GM23338 (cell line): Measurements from ENCODE around the gene KEAP1. TPM values are rescaled to one million over a fixed set of nuclear protein-coding genes. Genes with fewer than 3 reads are reported as not detected.
A peak's percentile ranks its signal among the peaks of the same experiment; 100 is the strongest.
"Not testable (repeated sequence)": the region's sequence is repeated elsewhere in the genome, so short reads cannot be mapped to it uniquely, and the experiment has no call there.

Experiments used
- ATAC-seq: fragments of 200-7000 bp; cut with Tn5 transposase; 3 replicates; pipeline ENCODE4 v1.9.1; 2020
- DNase-seq: peaks from one replicate; pipeline ENCODE4 v3.0.0-alpha.2; 2015; ENCODE audit warnings: low spot score
- H2AFZ ChIP-seq: fragments of 200-600 bp; sonication (generic); 2 replicates; pipeline ENCODE4 v1.8.0; 2016; ENCODE audit warnings: antibody characterized with exemption, mild to moderate bottlenecking, moderate library complexity
- H3F3A ChIP-seq: fragments of 200-600 bp; sonication (generic); replicated peaks from 2 replicates; pipeline ENCODE4 v1.8.0; 2017; ENCODE audit warnings: antibody characterized with exemption, mixed run types, low read depth
- H3K27ac ChIP-seq: fragments of 200-600 bp; sonication (generic); 2 replicates; pipeline ENCODE4 v1.6.1; 2016; ENCODE audit warnings: low read depth
- H3K27me3 ChIP-seq: fragments of 200-600 bp; sonication (generic); 2 replicates; pipeline ENCODE4 v1.8.0; 2016; ENCODE audit warnings: mild to moderate bottlenecking, mixed run types, moderate library complexity; ENCODE audit not compliant: insufficient read depth
- H3K36me3 ChIP-seq: fragments of 200-600 bp; sonication (generic); 2 replicates; pipeline ENCODE4 v1.8.0; 2016; ENCODE audit warnings: mild to moderate bottlenecking; ENCODE audit not compliant: insufficient read depth
- H3K4me1 ChIP-seq: fragments of 200-600 bp; sonication (generic); 2 replicates; pipeline ENCODE4 v1.8.0; 2016; ENCODE audit warnings: mild to moderate bottlenecking, moderate library complexity; ENCODE audit not compliant: insufficient read depth
- H3K4me2 ChIP-seq: fragments of 200-600 bp; sonication (generic); 2 replicates; pipeline ENCODE4 v1.7.1; 2017; ENCODE audit warnings: mixed run types
- H3K4me3 ChIP-seq: fragments of 200-600 bp; sonication (generic); 2 replicates; pipeline ENCODE4 v1.6.1; 2016; ENCODE audit warnings: mixed run types
- H3K79me2 ChIP-seq: fragments of 200-600 bp; sonication (generic); replicated peaks from 2 replicates; pipeline ENCODE4 v1.8.0; 2017; ENCODE audit warnings: mild to moderate bottlenecking; ENCODE audit not compliant: insufficient read depth
- H3K9me2 ChIP-seq: fragments of 200-600 bp; sonication (generic); 2 replicates; pipeline ENCODE4 v1.8.0; 2017; ENCODE audit not compliant: insufficient read depth
- H4K20me1 ChIP-seq: fragments of 200-600 bp; sonication (generic); replicated peaks from 2 replicates; pipeline ENCODE4 v1.8.0; 2017; ENCODE audit warnings: mild to moderate bottlenecking; ENCODE audit not compliant: insufficient read depth
- H3K27ac Mint-ChIP-seq: 2 replicates; pipeline ENCODE4 v1.8.0; 2020; ENCODE audit warnings: inconsistent platforms, mild to moderate bottlenecking, moderate library complexity, mixed read lengths
- H3K27me3 Mint-ChIP-seq: 3 replicates; pipeline ENCODE4 v1.8.0; 2022; ENCODE audit warnings: low read depth, mild to moderate bottlenecking, moderate library complexity, mixed read lengths, inconsistent platforms; ENCODE audit not compliant: insufficient read depth, poor library complexity
- H3K36me3 Mint-ChIP-seq: 3 replicates; pipeline ENCODE4 v1.8.0; 2021; ENCODE audit warnings: low read depth, mild to moderate bottlenecking, inconsistent platforms, moderate library complexity, mixed read lengths
- H3K4me1 Mint-ChIP-seq: 3 replicates; pipeline ENCODE4 v1.8.0; 2020; ENCODE audit warnings: mild to moderate bottlenecking, inconsistent platforms, mixed read lengths
- H3K4me3 Mint-ChIP-seq: 3 replicates; pipeline ENCODE4 v1.8.0; 2021; ENCODE audit warnings: moderate library complexity, mild to moderate bottlenecking, inconsistent platforms, mixed read lengths
- H3K9me3 Mint-ChIP-seq: 3 replicates; pipeline ENCODE4 v1.8.0; 2020; ENCODE audit warnings: moderate library complexity, mild to moderate bottlenecking, inconsistent platforms, mixed read lengths
- CREB1 ChIP-seq: fragments of 250-450 bp; sonication (Bioruptor Pico); IDR thresholded peaks from 2 replicates; pipeline ENCODE4 v1.5.0; 2020; ENCODE audit warnings: low read depth, mild to moderate bottlenecking, moderate library complexity
- EZH2 ChIP-seq: fragments of 200-600 bp; sonication (generic); IDR thresholded peaks from one replicate; pipeline ENCODE4 v1.8.0; 2017; ENCODE audit warnings: antibody characterized with exemption, mild to moderate bottlenecking, low read depth; ENCODE audit not compliant: unreplicated experiment
- EZH2phosphoT487 ChIP-seq: fragments of 200-600 bp; sonication (generic); IDR thresholded peaks from one replicate; pipeline ENCODE4 v1.8.1; 2018; ENCODE audit warnings: antibody characterized with exemption; ENCODE audit not compliant: unreplicated experiment
- JUNB ChIP-seq: IDR thresholded peaks from one replicate; pipeline ENCODE4 v1.6.1; 2016; ENCODE audit warnings: antibody characterized with exemption; ENCODE audit not compliant: unreplicated experiment
- NANOG ChIP-seq: IDR thresholded peaks from 2 replicates; pipeline ENCODE4 v1.6.1; 2016; ENCODE audit warnings: antibody characterized with exemption, borderline replicate concordance
- POLR2AphosphoS5 ChIP-seq: IDR thresholded peaks from 2 replicates; pipeline ENCODE4 v1.6.1; 2016; ENCODE audit warnings: antibody characterized with exemption, low read depth
- ZNF114 ChIP-seq: fragments of 250-450 bp; sonication (Bioruptor Pico); IDR thresholded peaks from 2 replicates; pipeline ENCODE4 v1.5.0; 2020; ENCODE audit warnings: mild to moderate bottlenecking, moderate library complexity
- ZNF331 ChIP-seq: fragments of 250-450 bp; sonication (Bioruptor Pico); IDR thresholded peaks from 2 replicates; pipeline ENCODE4 v1.5.0; 2020; ENCODE audit warnings: low read depth, mild to moderate bottlenecking, moderate library complexity
- polyA plus RNA-seq: library from polyadenylated mRNA; unstranded; fragments of >200 nt; fragmentation: Nextera tagmentation; extraction: Ambion mirVana; gene quantifications from 2 replicates; pipeline ENCODE4 v1.2.1, GENCODE V29; 2016
- total RNA-seq: library from RNA; depleted of rRNA; stranded (reverse); fragments of >200 nt; shearing (Covaris generic); gene quantifications from 2 replicates; pipeline ENCODE4 v1.2.3, GENCODE V29; 2014
- TF ChIP-seq, protein P1 (sequence below), 2 experiments: fragments of 200-600 bp in 1 of 2; sonication (generic) in 1 of 2; conservative IDR thresholded peaks; 2 replicates each; pipeline versions ENCODE4 v1.5.1 to v1.6.1; 2016 to 2017; ENCODE audit warnings: antibody characterized with exemption in 2 of 2, low read depth in 2 of 2, mild to moderate bottlenecking in 2 of 2, moderate library complexity in 1 of 2
- TF ChIP-seq, protein P2 (sequence below): IDR thresholded peaks from 2 replicates; pipeline ENCODE4 v1.6.1; 2016; ENCODE audit warnings: antibody characterized with exemption

The KEAP1 gene
- total and polyA plus RNA-seq, 2 experiments from 2014 or later = 57.8 to 77.5 TPM

DNA sequence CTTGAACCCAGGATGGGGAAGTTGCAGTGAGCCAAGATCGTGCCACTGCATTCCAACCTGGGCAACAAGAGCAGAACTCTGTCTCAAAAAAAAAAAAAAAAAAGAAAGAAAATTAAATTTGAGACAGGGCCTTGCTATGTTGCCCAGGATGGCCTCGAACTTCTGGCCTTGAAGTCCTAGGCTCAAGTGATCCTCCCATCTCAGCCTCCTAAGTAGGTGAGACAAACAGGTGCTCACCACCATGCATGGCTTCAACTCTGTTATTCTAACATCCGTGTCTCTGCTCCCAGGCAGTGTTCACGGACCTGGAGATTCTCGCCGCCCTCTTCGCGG, 42.5 kb downstream of the KEAP1 start:
- DNase-seq (no peak), ATAC-seq (no peak)
- H3K27ac ChIP-seq = no peak overlapping the region
- H3F3A ChIP-seq = no peaks in the 10 kb centered on the region
- Mint-ChIP-seq H3K9me3 (no peaks in the 10 kb centered on the region), H3K27me3 (peaks cover 13% of the 10 kb centered on the region), H3K36me3 (no peaks in the 10 kb centered on the region; the same call in 2 of the 3 replicates), H3K4me1 (peaks cover 2% of the 10 kb centered on the region; the same call in 1 of the 3 replicates), H3K4me3 (peak overlapping the region; percentile 27; the same call in 1 of the 3 replicates), H3K27ac (no peak overlapping the region)
- no peaks in the 10 kb centered on the region for H3K4me1 ChIP-seq
- no peak overlapping the region for H3K4me2 ChIP-seq
- no peaks in the 10 kb centered on the region for H3K9me2 ChIP-seq
- H2AFZ ChIP-seq = no peak overlapping the region
- no peaks in the 10 kb centered on the region for H3K36me3 ChIP-seq
- H3K79me2 ChIP-seq = no peaks in the 10 kb centered on the region
- H3K4me3 ChIP-seq = no peak overlapping the region
- no peaks in the 10 kb centered on the region for H4K20me1 ChIP-seq
- 0 out of 2 replicates have a peak, but pooled peaks cover 4% of the 10 kb centered on the region for H3K27me3 ChIP-seq
- TF ChIP-seq ZNF331 (CRISPR knock-in tag) (no peak), CREB1 (no peak), ZNF114 (no peak), EZH2phosphoT487 (no peak), POLR2AphosphoS5 (no peak), JUNB (no peak)
- TF ChIP-seq, protein P1, sequence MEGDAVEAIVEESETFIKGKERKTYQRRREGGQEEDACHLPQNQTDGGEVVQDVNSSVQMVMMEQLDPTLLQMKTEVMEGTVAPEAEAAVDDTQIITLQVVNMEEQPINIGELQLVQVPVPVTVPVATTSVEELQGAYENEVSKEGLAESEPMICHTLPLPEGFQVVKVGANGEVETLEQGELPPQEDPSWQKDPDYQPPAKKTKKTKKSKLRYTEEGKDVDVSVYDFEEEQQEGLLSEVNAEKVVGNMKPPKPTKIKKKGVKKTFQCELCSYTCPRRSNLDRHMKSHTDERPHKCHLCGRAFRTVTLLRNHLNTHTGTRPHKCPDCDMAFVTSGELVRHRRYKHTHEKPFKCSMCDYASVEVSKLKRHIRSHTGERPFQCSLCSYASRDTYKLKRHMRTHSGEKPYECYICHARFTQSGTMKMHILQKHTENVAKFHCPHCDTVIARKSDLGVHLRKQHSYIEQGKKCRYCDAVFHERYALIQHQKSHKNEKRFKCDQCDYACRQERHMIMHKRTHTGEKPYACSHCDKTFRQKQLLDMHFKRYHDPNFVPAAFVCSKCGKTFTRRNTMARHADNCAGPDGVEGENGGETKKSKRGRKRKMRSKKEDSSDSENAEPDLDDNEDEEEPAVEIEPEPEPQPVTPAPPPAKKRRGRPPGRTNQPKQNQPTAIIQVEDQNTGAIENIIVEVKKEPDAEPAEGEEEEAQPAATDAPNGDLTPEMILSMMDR (conservative IDR thresholded peaks at IDR 0.05; ENCODE audit: low read depth in 2 of 2) = no peak

DNA sequence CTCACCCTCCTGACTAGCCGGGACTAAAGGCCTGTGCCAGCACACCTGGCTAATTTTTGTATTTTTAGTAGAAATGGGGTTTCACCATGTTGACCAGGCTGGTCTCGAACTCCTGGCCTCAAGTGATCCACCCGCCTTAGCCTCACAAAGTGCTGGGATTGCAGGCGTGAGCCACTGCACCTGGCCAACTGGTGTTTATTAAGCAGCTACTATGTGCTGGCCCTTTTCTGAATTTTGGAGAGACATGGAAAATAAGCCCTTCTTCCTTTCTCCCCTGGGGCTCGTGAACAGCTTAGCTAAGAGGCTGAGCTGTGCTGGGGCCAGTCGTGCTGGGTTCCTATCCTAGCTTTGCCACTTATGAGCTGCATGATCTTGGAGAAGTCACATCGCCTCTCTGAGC, 44.4 kb downstream of the KEAP1 start:
- not testable (repeated sequence) for H3K4me1 ChIP-seq, H3K27ac ChIP-seq, H4K20me1 ChIP-seq, H3K27me3 ChIP-seq, H3K4me2 ChIP-seq, H3K4me1 Mint-ChIP-seq, H3F3A ChIP-seq, H3K4me3 ChIP-seq, H3K36me3 ChIP-seq, H3K79me2 ChIP-seq, H3K36me3 Mint-ChIP-seq, DNase-seq, H3K27ac Mint-ChIP-seq, H3K9me3 Mint-ChIP-seq, H2AFZ ChIP-seq, H3K4me3 Mint-ChIP-seq, ATAC-seq, H3K9me2 ChIP-seq
- H3K27me3 Mint-ChIP-seq = peaks cover 12% of the 10 kb centered on the region

GRCh38 chr19:10454267-10454666, 48.9 kb downstream of the KEAP1 start:
- Mint-ChIP-seq H3K27ac (no peak overlapping the region), H3K9me3 (no peaks in the 10 kb centered on the region), H3K27me3 (peaks cover 14% of the 10 kb centered on the region), H3K4me1 (peaks cover 20% of the 10 kb centered on the region), H3K4me3 (no peak overlapping the region), H3K36me3 (no peaks in the 10 kb centered on the region)
- peak; percentile 92 for DNase-seq
- peak overlapping the region; percentile 80; the same call in 1 of the 2 replicates for H2AFZ ChIP-seq
- peak overlapping the region; percentile 67 for H3K4me2 ChIP-seq
- H3K79me2 ChIP-seq = no peaks in the 10 kb centered on the region
- H3K27ac ChIP-seq = no peak overlapping the region
- H3K9me2 ChIP-seq = no peaks in the 10 kb centered on the region
- H3K4me3 ChIP-seq = peak overlapping the region; percentile 28; the same call in 1 of the 2 replicates
- H3K27me3 ChIP-seq = no peaks in the 10 kb centered on the region
- peak; percentile 76 for ATAC-seq
- no peaks in the 10 kb centered on the region for H4K20me1 ChIP-seq
- H3F3A ChIP-seq = no peaks in the 10 kb centered on the region
- H3K36me3 ChIP-seq = no peaks in the 10 kb centered on the region
- H3K4me1 ChIP-seq = peaks cover 13% of the 10 kb centered on the region
- TF ChIP-seq NANOG = no peak
- TF ChIP-seq ZNF331 (CRISPR knock-in tag) = no peak
- no peak for TF ChIP-seq EZH2
- TF ChIP-seq, protein P2, sequence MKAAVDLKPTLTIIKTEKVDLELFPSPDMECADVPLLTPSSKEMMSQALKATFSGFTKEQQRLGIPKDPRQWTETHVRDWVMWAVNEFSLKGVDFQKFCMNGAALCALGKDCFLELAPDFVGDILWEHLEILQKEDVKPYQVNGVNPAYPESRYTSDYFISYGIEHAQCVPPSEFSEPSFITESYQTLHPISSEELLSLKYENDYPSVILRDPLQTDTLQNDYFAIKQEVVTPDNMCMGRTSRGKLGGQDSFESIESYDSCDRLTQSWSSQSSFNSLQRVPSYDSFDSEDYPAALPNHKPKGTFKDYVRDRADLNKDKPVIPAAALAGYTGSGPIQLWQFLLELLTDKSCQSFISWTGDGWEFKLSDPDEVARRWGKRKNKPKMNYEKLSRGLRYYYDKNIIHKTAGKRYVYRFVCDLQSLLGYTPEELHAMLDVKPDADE = no peak
- TF ChIP-seq POLR2AphosphoS5 = no peak
